COLO668 (cell line): ENCODE data around the gene CYSTM1.

ENCODE experiments used
- DNase-seq: peaks from one replicate; lab custom pipeline; 2025; ENCODE audit not compliant: unreplicated experiment; lab: John Stamatoyannopoulos, UW

The CYSTM1 gene, protein sequence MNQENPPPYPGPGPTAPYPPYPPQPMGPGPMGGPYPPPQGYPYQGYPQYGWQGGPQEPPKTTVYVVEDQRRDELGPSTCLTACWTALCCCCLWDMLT

DNA sequence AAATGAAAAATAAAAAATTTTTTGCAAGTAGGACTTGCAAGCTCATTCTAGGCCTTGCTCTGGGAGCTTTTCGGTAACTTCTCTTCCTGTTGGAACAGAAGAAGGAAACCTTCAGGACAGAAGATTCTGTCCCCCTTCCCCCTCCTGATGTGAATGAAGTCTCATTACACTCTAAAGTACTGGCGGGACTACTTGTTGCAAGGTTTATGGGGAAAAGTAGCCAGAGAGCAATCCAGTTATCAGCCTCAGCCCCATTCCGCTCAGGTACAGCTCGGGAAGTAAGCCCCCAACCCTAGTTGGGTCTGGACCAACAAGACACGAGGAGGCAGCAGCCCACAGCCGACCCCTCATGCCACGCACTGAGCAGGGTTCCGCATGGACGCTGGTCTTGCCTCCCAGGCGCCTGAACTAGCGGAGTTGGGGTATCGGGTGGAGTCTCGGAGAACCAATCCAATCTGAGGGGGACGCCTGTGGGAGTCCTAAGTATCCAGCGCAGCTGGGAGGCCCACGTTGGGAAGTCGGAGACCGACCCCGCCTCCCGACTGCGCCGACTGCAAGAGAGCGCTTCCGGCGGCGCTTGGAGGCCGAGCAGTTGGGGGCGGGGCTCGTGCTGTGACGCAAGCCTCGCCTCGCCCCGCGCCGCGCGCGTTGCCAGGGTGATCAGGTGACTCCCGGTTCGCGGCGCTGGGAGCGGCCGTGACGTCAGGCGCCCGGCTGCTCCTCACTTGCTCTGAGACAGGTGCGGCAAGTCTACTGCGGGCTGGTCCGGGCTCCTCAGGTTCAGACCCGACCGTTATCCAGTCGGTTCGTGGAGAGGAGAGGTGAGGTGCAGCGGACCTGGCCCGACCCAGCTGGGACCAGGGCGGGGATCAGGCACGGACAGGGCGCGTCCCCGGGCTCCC, at the start of gene CYSTM1:
CYSTM1 (plus strand) TSS at position 724 of the 902 bp plus-strand sequence. CDS start 19,278 bp downstream, outside the sequence.
- DNase-seq = peak; percentile 95

DNA sequence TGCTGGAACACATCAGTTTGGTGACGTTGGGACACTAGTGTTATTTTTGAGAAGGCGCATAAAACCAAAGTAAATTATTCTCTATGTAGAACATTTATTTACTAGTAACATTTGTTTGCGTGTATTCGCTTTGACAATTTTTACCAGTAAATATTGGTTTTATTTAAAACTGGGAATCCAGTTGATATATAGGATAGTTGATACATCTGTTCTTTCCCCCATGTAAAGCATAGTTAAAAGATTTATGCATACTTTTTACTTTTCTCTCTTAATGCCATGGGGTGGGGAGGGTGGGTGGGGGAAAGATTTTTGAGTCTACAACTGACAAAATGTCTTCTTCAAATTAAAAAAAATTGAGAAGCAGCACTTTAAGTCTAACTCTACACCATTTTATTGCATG, 49.4 kb upstream of the CYSTM1 start, which contains the start of gene IGIP:
IGIP (plus strand) TSS at position 301 of the 400 bp plus-strand sequence. CDS start 2,540 bp downstream, outside the sequence.
- DNase-seq = no peak

DNA sequence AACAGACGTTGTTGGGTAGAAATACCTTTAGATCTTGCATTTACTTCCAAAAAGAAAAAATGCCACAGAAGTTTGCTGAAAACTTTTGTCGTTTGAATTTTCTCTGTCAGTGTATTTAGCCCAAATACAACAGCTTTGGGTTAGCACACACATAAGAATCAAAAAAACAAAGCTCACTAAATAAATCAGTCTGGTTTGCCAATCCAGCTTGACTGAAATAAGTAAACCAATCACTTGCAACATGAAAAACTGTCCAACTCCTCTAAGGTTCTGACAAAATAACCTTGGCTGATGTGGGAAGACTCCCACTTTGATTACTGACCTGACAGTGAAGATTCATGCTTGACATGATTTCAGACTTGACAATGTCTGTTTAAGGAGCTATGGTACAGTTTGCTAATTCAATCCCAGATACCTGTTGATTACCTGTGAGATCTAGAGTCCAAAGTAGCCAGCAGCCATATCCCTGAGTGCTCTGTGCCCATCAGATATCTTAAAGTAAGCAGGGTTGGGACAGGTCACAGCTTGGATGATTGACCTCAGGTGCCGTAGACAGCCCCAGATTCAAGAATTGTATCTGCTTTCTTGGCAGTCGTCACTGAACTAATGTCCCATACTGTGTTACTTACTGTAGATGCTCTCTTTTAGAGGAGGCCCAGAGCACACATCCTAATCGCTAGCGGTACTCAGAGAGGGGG, 48.5 kb upstream of the CYSTM1 start:
- no peak for DNase-seq

DNA sequence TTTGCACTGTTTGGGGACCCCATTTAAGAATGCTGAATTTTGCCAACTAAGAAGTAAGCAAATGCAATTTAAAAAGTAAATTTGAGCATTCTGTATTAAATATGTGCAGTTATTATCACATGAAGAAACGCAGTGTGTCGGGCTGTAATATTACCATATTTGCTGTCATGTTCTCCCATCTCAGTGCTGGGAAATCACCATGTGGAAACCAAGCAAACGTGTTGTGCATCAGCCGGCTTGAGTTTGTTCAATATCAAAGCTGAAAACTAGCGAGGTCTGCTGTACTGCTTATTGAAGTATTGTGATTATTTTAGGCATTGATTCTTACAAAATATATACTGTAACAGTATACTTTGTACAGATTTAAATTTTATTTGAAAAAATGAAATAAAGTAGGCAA, 46.6 kb upstream of the CYSTM1 start:
- DNase-seq = no peak

DNA sequence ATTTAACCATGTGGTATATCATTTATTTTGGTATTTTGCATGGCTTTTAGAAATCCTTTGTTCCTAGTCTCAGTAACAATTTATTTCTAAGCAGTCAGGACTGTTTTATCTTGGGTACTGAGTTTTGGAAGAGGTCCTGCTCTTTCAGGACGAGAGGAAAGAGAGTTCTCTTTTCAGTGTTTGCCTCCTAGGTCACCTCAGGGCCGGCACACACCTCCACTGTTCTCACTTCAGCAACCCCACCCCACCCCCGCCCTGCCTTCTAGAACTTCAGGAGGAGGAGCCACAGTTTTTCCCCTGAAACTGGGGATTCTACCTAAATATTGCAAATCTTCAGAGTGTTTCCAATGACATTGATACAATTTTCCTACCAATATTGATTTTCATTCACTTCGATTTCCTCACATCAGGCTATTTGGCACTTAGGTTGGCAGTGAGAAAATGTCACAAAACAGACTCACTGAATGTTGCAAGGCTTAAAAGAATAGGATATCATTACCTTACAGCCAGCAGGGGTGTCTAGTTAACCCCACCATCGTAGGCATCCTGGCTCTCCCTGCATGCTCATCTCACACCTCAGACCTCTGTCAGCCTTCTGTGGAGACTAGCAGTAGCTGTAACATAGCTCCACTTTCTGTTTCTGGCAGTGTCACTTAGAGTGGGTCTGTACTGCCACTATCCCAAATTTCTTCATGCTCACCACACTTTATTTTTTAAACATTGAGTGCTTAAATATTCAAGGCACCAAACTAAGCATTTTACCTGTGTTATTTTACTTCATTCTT, 43.8 kb upstream of the CYSTM1 start:
- DNase-seq = no peak

DNA sequence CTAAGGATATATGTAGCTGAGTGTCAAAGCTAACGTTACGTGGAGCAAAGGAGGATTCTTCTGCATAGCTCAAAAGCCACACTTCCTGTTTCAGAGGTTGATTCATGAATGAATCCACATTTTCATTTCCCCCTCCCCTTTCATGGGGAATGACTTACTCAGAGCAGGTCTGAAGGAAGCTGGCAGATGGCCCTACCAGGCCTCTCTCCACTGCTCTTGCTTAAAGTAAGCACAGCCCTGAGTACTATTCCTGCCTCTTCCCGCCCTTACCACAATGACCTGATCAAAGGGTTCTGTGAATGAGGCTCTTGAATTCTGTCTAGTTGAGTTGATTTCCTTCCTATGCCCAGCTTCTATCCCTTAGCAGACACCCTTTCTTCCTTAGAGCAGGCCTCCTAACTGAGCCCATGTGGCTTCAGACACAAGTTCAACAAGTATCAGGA, 43.0 kb upstream of the CYSTM1 start:
- DNase-seq = no peak

DNA sequence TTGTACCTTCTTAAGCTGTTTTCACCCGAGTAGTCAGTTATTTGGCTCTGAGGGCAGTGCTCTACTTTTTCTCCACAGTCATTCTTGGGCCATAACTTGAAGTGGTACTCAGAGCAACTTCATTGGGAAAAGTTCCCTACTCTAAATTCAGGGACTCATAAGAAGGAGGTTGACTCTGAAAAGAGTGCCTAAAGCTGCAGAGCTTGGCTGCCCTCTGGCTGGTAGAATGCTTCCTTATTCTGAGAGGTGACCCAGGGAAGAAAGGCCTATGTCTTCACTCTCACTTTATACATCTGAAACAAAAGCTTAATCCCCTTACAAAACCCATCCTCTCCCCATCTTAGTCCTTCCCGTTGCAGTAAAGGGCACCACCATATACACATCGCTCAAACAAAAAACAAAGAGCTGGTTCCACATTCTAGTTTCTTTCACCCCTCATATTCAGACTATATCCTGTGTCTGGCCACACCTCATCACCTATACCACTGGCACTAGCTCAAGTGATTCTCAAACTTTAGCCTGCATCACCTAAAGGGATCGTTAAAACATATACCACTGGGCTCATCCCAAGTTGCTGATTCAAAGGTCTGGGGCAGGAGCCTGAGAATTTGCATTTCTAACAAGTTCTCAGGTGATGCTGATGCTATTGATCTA, 41.3 kb upstream of the CYSTM1 start:
- DNase-seq = no peak

DNA sequence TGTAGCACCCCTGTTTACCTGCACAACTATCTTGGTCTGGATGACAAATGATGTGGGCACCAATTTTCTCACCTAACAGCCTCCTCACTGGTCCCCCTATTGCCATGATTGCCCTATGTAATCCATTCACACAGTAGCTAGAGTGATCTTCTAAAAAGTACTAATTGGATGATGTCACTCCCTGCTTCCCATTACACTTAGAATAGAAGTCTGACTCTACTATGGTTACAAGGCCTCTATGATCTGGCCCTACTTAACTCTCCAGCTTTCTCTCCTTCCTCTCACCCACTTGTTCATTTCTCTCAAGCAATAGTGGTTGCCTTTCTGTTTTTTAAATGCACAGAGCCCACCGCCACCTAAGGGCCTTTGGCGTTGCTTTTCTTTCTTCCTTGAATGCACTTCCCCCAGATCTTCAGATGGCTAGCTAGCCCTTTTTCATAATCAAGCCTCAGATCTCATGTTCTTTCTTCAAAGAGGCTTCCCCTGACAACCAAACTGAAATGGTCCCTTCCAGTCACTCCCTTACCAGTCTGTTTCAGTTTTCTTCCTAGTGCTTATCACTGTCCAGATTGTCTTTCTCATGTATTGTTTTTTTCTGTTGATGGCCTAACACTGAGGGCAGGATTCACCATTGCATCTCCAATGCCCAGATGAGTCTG, 40.6 kb upstream of the CYSTM1 start:
- DNase-seq = no peak

DNA sequence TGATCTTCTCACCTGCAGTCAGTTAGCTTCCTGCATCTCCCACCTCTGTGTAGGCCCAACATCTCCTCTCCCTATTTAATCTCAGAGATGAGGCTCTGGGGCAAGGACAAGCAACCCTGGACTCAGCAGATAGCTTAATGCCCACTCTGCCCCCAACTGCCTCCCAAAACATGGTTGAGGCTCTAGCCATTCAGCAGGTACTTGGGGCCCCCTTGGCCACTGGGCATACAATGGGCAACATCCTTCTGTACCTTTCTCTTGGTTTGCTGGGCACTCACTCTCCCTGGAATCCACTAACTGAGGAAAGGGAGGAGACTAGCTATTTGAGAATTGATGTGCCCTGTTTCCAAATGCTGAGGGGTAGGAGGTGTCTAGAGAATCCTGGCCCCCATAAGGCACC, 39.9 kb upstream of the CYSTM1 start:
- DNase-seq = no peak

DNA sequence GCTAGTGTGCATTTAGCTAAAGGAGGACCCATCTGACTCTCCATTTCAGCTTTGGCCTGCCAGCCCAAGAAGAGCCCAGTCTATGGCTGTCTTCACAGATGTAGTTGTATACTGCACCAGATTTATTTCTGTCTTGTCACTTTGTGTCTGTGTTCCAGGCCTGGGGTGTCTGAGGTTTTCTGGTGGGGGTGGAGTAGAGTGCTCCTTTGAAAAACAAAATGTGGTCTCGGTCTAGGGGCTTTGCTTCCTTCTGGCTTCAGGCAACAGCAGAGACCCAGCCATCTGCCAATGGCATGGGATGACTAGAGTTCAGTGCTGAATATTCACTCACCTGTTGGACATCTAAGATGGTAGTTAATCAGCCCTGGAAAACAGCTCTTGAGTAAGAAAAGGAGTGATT, 38.4 kb upstream of the CYSTM1 start:
- DNase-seq = no peak

DNA sequence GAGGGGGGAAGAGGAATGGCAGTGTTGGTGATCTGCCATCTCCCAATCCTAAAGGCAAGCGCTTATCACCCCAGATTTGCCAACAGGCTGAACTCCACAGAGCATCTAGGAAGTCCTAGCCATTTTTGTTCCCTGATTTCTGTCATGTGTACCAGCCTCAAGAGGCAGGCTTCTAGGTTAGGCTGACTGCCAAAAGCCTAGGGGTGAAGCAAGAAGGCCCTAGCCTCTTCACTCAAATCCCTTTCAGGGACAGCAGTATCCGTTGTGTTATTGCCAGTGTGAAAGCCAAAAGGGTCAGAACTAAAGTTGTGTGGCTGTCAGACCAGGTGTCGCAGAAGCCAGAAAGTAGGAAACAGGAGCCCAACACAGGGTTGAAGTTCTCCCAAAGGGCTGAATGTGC, 34.6 kb upstream of the CYSTM1 start:
- no peak for DNase-seq

DNA sequence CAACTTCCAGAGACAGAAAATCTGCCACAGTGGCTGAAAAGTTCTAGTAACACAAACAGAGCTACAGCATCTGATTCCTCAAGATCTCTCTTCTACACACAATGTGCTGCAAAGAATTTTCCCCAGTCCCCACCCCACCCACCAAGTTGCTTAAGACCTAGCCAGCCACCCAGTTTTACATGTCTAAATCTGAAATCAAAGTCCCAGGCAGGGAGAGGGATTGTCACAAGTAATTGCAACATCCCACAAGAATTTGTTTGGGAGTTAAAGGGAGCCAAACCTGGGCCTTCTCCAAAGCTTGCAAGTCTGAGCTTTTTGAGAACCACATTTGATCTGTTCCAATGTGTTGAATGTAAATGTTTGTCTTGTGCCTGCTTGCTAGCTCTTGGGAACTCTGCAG, 33.7 kb upstream of the CYSTM1 start:
- no peak for DNase-seq

DNA sequence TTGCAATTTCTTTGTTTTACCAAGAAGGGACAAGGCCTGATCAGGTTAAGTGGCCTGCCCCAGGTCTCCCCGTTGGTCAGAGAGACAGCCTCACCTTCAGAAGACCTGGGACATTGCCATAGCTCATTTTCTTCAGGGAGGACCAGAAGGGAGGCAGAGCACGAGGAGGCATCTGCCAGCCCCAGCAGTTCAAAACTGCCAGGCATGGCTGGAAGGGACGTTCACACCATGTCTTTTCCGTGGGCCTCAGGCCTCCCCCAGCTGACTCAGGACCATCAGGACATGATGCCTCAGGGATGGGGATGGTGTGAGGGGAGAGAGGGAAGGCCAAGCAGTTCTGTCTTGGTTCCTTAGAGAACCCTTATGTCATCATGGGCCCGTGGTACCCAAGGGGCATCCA, 32.7 kb upstream of the CYSTM1 start:
- DNase-seq = no peak

DNA sequence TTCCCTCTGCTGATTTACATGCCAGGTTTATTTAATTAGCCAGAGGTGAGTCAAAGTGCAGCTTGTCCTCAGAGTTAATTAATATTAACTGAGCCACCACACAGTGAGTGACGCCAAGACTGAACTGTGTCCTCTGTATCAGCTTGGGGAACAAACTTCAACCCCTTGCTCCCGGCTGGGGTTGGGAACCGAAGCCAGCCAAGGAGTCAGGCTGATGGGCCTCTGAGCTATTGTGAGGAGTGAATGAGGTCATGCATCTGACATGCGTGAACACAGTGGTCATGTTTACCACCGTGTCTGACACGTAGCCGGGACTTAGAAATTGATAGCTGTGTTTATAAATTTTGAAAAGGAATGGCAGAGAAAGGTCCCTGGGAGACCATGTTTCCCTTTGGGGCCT, 32.1 kb upstream of the CYSTM1 start:
- no peak for DNase-seq

DNA sequence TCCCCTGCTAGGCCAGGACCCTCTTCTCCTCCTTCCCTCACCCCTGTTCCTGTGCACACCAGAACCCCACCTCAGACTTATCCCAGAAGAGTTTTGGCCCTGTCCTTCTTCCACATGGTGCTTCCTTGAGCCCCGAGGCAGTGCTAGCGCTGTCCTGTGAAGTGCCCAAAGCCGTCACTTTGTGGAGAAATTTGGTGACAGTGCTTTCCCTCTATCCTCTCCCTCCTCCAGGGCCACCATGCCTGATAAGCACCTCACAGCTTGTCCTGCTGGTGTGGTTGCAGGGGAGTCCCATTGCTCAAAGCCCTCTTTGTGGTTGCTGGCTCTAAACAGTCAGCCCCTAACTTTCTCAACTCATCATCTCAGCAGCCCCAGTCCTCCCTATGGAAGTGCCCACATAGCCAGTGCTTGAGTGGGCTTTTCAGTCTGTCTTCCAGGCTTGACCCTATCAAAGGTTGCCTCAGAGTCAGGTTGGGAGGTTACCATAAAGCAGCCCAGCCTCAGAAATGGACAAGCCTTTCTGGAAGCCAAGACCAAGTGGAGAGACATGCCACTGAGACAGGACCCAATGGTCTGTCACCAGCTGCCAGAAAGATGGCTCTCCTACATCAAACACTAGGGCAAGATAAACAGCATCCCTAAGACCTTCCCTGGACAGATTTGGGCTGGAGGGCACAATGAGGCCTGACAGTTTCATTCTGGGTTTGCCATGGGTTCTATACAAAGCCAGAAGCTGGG, 31.3 kb upstream of the CYSTM1 start:
- DNase-seq = no peak

DNA sequence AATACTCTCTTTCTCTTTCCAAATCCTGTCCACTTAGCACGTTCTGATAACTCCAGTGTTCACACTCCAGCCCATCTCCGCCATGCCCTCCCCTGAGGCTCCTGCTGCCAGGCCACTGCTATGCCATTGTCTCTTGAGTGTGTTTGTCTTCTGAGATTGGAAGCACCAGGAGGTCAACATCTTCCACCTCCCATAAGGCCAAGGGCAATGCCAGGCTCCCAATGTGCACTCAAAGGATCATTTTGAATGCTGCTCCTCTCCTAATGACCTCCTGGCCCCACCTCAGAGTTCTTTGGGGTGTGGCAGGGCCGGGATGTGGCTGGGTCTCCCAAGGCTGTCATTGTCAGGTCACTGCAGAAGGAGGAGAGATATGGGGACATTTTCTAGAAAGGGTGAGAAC, 29.7 kb upstream of the CYSTM1 start:
- no peak for DNase-seq

DNA sequence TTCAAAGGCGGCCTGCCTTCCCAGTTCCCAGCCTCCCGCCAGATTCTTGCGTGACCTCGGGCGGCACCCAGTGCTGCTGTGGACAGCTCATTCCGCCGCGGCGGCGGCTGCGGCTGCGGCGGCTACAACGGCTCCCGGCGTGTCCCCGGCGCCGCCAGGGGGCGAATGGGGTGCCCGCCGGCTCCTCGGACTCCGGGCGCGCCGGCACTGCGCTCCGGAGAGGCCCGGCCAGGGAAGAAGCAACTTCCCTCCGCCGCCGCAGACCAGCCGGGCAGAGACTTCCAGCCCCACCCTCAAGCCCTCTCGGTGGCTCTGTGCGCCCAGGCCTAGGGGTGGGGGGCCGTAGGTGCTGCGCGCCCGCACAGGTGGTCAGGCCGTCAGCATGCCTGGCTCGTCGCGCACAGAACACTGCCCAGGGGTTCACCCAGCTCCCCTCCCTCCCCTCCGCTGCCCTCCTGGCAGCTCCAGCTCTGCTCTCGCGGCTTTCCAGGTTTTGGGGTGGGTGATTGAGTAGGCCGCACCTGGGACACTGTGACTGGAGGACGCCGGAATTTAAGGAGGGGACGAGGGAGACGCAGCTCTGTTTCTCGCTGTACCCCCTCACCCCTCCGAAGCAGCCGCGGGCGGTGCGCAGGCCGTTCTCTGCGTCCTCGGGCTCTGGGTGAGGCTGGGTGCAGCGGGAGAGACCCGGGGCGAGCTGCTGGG, 29.0 kb upstream of the CYSTM1 start:
- peak; percentile 58 for DNase-seq

DNA sequence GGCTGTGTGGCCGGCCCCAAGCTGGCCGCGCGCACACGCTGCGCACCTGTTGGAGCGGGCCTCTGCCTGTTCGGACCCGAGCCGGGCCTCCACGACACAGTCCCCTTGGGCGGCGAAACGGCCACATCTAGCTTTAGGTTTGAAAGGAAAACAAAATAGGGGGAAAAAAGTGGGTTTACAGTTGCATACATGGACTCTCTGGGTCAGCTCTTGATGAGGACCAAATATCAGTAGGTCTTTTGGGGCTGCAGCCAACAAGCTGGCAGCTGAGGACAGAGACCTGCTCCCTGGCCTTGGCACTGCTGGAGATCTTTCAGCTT, 28.5 kb upstream of the CYSTM1 start:
- DNase-seq = no peak

DNA sequence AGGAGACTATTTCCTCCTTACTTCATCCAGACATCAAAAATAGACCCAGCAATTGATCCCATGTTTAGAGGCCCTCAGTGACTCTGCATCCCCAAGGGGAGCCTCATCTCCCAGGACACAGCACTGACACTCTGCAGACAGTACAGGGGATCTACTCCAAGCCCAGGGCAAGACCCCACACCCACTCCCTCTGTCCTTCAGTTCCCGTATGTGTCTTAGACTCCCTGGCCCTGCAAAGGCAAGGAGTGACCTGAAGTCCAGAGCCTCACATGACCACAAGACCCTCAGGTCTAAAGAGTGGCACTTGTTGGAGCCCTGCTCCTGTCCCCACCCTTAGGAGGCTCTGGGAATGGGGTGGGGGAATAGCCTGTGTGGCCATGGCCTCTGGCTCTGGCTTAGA, 27.5 kb upstream of the CYSTM1 start:
- no peak for DNase-seq
